Measurements from ENCODE around the gene DHCR7. TPM values are rescaled to one million over a fixed set of nuclear protein-coding genes. Genes with fewer than 3 reads are reported as not detected.

The DHCR7 gene
- total and polyA plus RNA-seq, 2 donors (not counting 1 experiment from before 2014, with no cell fraction given), result 6.9 to 15.3 TPM

- DNase-seq, result no peak
- Histone ChIP-seq H3K27me3 (replicated peaks in 1 of 4; ENCODE audit: control extremely low read depth in 1 of 4, control insufficient read depth in 3 of 4, insufficient read depth in 4 of 4, low read length in 3 of 4) (no peaks in the 10 kb centered on the region), H2AFZ (ENCODE audit: insufficient read depth, low read depth, low read length, poor library complexity, severe bottlenecking) (no peak overlapping the region), H3K4me3 (ENCODE audit: control extremely low read depth in 1 of 5, extremely low read depth in 1 of 5, insufficient read depth in 1 of 5, low read depth in 2 of 5, low read length in 4 of 5) (no peak overlapping the region), H3K27ac (ENCODE audit: low read length in 2 of 2) (no peak overlapping the region), H3K9me3 (ENCODE audit: control extremely low read depth in 1 of 3, control insufficient read depth in 2 of 3, insufficient read depth in 1 of 3, low read length in 2 of 3) (peaks cover 0 to 3% (median 0%) of the 10 kb centered on the region in 3 donors), H3K79me2 (ENCODE audit: control insufficient read depth, insufficient read depth, low read length) (no peaks in the 10 kb centered on the region), H3K4me1 (ENCODE audit: control insufficient read depth in 2 of 2, insufficient read depth in 2 of 2, low read length in 2 of 2) (no peaks in the 10 kb centered on the region), H4K20me1 (ENCODE audit: control insufficient read depth, insufficient read depth, low read length, poor library complexity, severe bottlenecking) (no peaks in the 10 kb centered on the region), H3K9ac (ENCODE audit: low read length) (no peak overlapping the region), H3K36me3 (replicated peaks in 1 of 2; ENCODE audit: control extremely low read depth in 1 of 2, control insufficient read depth in 1 of 2, extremely low read depth in 1 of 2, insufficient read depth in 2 of 2, low read length in 1 of 2) (peaks cover 1 to 76% of the 10 kb centered on the region in 2 experiments), H3K4me2 (replicated peaks; ENCODE audit: low read depth, low read length, poor library complexity, severe bottlenecking) (no peak overlapping the region)
- TF ChIP-seq CTCF (IDR thresholded peaks at IDR 0.05), result no peak
- no peak for TF ChIP-seq EZH2 (IDR thresholded peaks at IDR 0.05; ENCODE audit: borderline replicate concordance, insufficient read depth, low read depth, low read length, poor library complexity, severe bottlenecking)
- H3K27ac Mint-ChIP-seq, result no peak overlapping the region
- CTCF ChIA-PET, result no interaction called here
- no peak overlapping the region for H3K4me3 Mint-ChIP-seq
- intact Hi-C loops (cut with micrococcal nuclease), result no loop called here
- no peaks in the 10 kb centered on the region for H3K9me3 Mint-ChIP-seq (ENCODE audit: insufficient read depth)
- POLR2A ChIA-PET, result no interaction called here
- H3K27me3 Mint-ChIP-seq, result no peaks in the 10 kb centered on the region
- no peaks in the 10 kb centered on the region for H3K4me1 Mint-ChIP-seq
- no peak for ATAC-seq (ENCODE audit: low read depth)
- WGBS (ENCODE audit: insufficient coverage), result 99% methylated on average over 21 of the region's 21 CpGs
Observed at GRCh38 chr11:71476031-71476430, 27.8 kb upstream of the DHCR7 start.

DNA sequence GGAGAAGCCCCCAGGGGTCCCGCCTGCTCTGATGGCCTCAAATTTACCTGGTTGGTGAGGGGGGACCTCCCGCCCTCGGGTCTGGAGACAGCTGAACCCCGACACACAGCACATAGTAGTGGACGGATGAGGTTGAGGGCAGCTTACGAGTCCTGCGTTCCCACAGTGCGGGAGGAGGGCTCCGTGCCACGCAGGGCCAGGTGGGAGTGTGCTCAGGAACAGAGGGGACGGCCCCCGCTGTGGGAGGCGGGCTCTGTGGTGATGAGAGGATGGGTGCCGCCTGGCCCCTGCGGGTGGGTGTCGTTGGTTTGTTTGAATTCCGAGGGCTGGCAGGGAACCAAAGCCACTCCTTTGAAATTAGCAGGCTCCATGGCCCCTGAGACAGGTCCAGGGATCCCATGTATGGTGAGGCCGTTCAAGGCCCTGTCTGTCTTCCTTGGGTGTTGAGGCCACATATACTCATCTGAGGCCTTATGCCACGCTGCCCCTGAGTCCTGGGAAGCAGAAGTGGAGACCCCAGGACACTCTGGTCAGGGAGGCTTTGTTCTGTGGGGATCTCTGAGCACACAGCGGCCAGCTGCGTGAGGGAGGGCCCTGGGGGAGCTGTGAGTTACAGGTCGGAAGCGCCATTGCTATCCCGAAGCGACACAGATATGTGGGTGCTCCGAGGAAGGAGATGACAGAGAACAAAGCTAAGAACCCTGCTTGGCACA is 26.7 kb upstream of the DHCR7 start:
- no peak overlapping the region for H3K27ac Mint-ChIP-seq
- Histone ChIP-seq H3K4me3 (ENCODE audit: control extremely low read depth in 1 of 5, extremely low read depth in 1 of 5, insufficient read depth in 1 of 5, low read depth in 2 of 5, low read length in 4 of 5) (no peak overlapping the region), H3K9me3 (ENCODE audit: control extremely low read depth in 1 of 3, control insufficient read depth in 2 of 3, insufficient read depth in 1 of 3, low read length in 2 of 3) (peaks cover 0 to 3% (median 0%) of the 10 kb centered on the region in 3 donors), H3K36me3 (replicated peaks in 1 of 2; ENCODE audit: control extremely low read depth in 1 of 2, control insufficient read depth in 1 of 2, extremely low read depth in 1 of 2, insufficient read depth in 2 of 2, low read length in 1 of 2) (peaks cover 1 to 66% of the 10 kb centered on the region in 2 experiments), H3K4me2 (replicated peaks; ENCODE audit: low read depth, low read length, poor library complexity, severe bottlenecking) (no peak overlapping the region), H3K79me2 (ENCODE audit: control insufficient read depth, insufficient read depth, low read length) (no peaks in the 10 kb centered on the region), H3K4me1 (ENCODE audit: control insufficient read depth in 2 of 2, insufficient read depth in 2 of 2, low read length in 2 of 2) (no peaks in the 10 kb centered on the region), H2AFZ (ENCODE audit: insufficient read depth, low read depth, low read length, poor library complexity, severe bottlenecking) (no peak overlapping the region), H3K27me3 (replicated peaks in 1 of 4; ENCODE audit: control extremely low read depth in 1 of 4, control insufficient read depth in 3 of 4, insufficient read depth in 4 of 4, low read length in 3 of 4) (no peaks in the 10 kb centered on the region), H4K20me1 (ENCODE audit: control insufficient read depth, insufficient read depth, low read length, poor library complexity, severe bottlenecking) (no peaks in the 10 kb centered on the region), H3K27ac (ENCODE audit: low read length in 2 of 2) (no peak overlapping the region), H3K9ac (ENCODE audit: low read length) (no peak overlapping the region)
- H3K9me3 Mint-ChIP-seq (ENCODE audit: insufficient read depth), result no peaks in the 10 kb centered on the region
- POLR2A ChIA-PET, result no interaction called here
- no peak for TF ChIP-seq CTCF (IDR thresholded peaks at IDR 0.05)
- no peak for TF ChIP-seq EZH2 (IDR thresholded peaks at IDR 0.05; ENCODE audit: borderline replicate concordance, insufficient read depth, low read depth, low read length, poor library complexity, severe bottlenecking)
- no peaks in the 10 kb centered on the region for H3K27me3 Mint-ChIP-seq
- no peak overlapping the region for H3K4me3 Mint-ChIP-seq
- H3K4me1 Mint-ChIP-seq, result no peaks in the 10 kb centered on the region
- 99% methylated on average over 26 of the region's 26 CpGs for WGBS (ENCODE audit: insufficient coverage)
- CTCF ChIA-PET, result no interaction called here
- DNase-seq, result no peak
- intact Hi-C loops (cut with micrococcal nuclease), result no loop called here
- no peak for ATAC-seq (ENCODE audit: low read depth)
